Measurements from ENCODE around the gene RRM2.

The RRM2 gene

GRCh38 chr2:10126632-10127026 lies 4.1 kb downstream of the RRM2 start:
- Histone ChIP-seq H3K27me3 (ENCODE audit: insufficient read depth, low read length) (no peaks in the 10 kb centered on the region), H3K36me3 (ENCODE audit: insufficient read depth, low read length) (peaks cover 58% of the 10 kb centered on the region), H3K4me1 (ENCODE audit: insufficient read depth, low read length) (peaks cover 26% of the 10 kb centered on the region), H3K4me3 (ENCODE audit: low read length) (no peak overlapping the region), H3K9me3 (ENCODE audit: low read length) (no peaks in the 10 kb centered on the region), H2AFZ (ENCODE audit: low read depth, low read length) (no peak overlapping the region)

- Histone ChIP-seq H3K4me1 (ENCODE audit: insufficient read depth, low read length) (peaks cover 19% of the 10 kb centered on the region), H3K36me3 (ENCODE audit: insufficient read depth, low read length) (peaks cover 73% of the 10 kb centered on the region), H2AFZ (ENCODE audit: low read depth, low read length) (no peak overlapping the region), H3K4me3 (ENCODE audit: low read length) (no peak overlapping the region), H3K27me3 (ENCODE audit: insufficient read depth, low read length) (no peaks in the 10 kb centered on the region), H3K9me3 (ENCODE audit: low read length) (no peaks in the 10 kb centered on the region)
These were observed 5.9 kb downstream of the RRM2 start for GRCh38 chr2:10128420-10128819.

- Histone ChIP-seq H3K4me3 (ENCODE audit: low read length) (no peak overlapping the region), H2AFZ (ENCODE audit: low read depth, low read length) (no peak overlapping the region), H3K4me1 (ENCODE audit: insufficient read depth, low read length) (peaks cover 11% of the 10 kb centered on the region), H3K9me3 (ENCODE audit: low read length) (no peaks in the 10 kb centered on the region), H3K27me3 (ENCODE audit: insufficient read depth, low read length) (no peaks in the 10 kb centered on the region), H3K36me3 (ENCODE audit: insufficient read depth, low read length) (peaks cover 69% of the 10 kb centered on the region)
These were observed 7.0 kb downstream of the RRM2 start for GRCh38 chr2:10129490-10129889.

- no peak overlapping the region for H2AFZ ChIP-seq (ENCODE audit: low read depth, low read length)
- no peaks in the 10 kb centered on the region for H3K27me3 ChIP-seq (ENCODE audit: insufficient read depth, low read length)
- H3K4me3 ChIP-seq (ENCODE audit: low read length), result no peak overlapping the region
- peaks cover 55% of the 10 kb centered on the region for H3K36me3 ChIP-seq (ENCODE audit: insufficient read depth, low read length)
- H3K9me3 ChIP-seq (ENCODE audit: low read length), result no peaks in the 10 kb centered on the region
- H3K4me1 ChIP-seq (ENCODE audit: insufficient read depth, low read length), result peaks cover 4% of the 10 kb centered on the region
These were observed 9.6 kb downstream of the RRM2 start for GRCh38 chr2:10132043-10132575.

- H3K4me1 ChIP-seq (ENCODE audit: insufficient read depth, low read length), result peaks cover 4% of the 10 kb centered on the region
- H3K27me3 ChIP-seq (ENCODE audit: insufficient read depth, low read length), result no peaks in the 10 kb centered on the region
- H3K36me3 ChIP-seq (ENCODE audit: insufficient read depth, low read length), result peaks cover 50% of the 10 kb centered on the region
- no peak overlapping the region for H2AFZ ChIP-seq (ENCODE audit: low read depth, low read length)
- H3K9me3 ChIP-seq (ENCODE audit: low read length), result no peaks in the 10 kb centered on the region
- H3K4me3 ChIP-seq (ENCODE audit: low read length), result no peak overlapping the region
These were observed 10.1 kb downstream of the RRM2 start for GRCh38 chr2:10132596-10132995.

GRCh38 chr2:10132996-10133647 lies 10.6 kb downstream of the RRM2 start:
- Histone ChIP-seq H2AFZ (ENCODE audit: low read depth, low read length) (no peak overlapping the region), H3K9me3 (ENCODE audit: low read length) (no peaks in the 10 kb centered on the region), H3K36me3 (ENCODE audit: insufficient read depth, low read length) (peaks cover 46% of the 10 kb centered on the region), H3K27me3 (ENCODE audit: insufficient read depth, low read length) (no peaks in the 10 kb centered on the region), H3K4me3 (ENCODE audit: low read length) (no peak overlapping the region), H3K4me1 (ENCODE audit: insufficient read depth, low read length) (peaks cover 4% of the 10 kb centered on the region)

GRCh38 chr2:10135296-10136089 lies 13.0 kb downstream of the RRM2 start:
- Histone ChIP-seq H2AFZ (ENCODE audit: low read depth, low read length) (no peak overlapping the region), H3K4me3 (ENCODE audit: low read length) (no peak overlapping the region), H3K9me3 (ENCODE audit: low read length) (no peaks in the 10 kb centered on the region), H3K36me3 (ENCODE audit: insufficient read depth, low read length) (peaks cover 26% of the 10 kb centered on the region), H3K4me1 (ENCODE audit: insufficient read depth, low read length) (no peaks in the 10 kb centered on the region), H3K27me3 (ENCODE audit: insufficient read depth, low read length) (no peaks in the 10 kb centered on the region)

GRCh38 chr2:10136101-10136934 lies 13.8 kb downstream of the RRM2 start:
- H2AFZ ChIP-seq (ENCODE audit: low read depth, low read length), result no peak overlapping the region
- no peaks in the 10 kb centered on the region for H3K9me3 ChIP-seq (ENCODE audit: low read length)
- peaks cover 18% of the 10 kb centered on the region for H3K36me3 ChIP-seq (ENCODE audit: insufficient read depth, low read length)
- H3K4me1 ChIP-seq (ENCODE audit: insufficient read depth, low read length), result no peaks in the 10 kb centered on the region
- no peaks in the 10 kb centered on the region for H3K27me3 ChIP-seq (ENCODE audit: insufficient read depth, low read length)
- no peak overlapping the region for H3K4me3 ChIP-seq (ENCODE audit: low read length)

- Histone ChIP-seq H3K36me3 (ENCODE audit: insufficient read depth, low read length) (peaks cover 11% of the 10 kb centered on the region), H3K27me3 (ENCODE audit: insufficient read depth, low read length) (no peaks in the 10 kb centered on the region), H3K4me3 (ENCODE audit: low read length) (no peak overlapping the region), H3K9me3 (ENCODE audit: low read length) (no peaks in the 10 kb centered on the region), H2AFZ (ENCODE audit: low read depth, low read length) (no peak overlapping the region), H3K4me1 (ENCODE audit: insufficient read depth, low read length) (no peaks in the 10 kb centered on the region)
These were observed 14.7 kb downstream of the RRM2 start for GRCh38 chr2:10137053-10137843.

GRCh38 chr2:10139536-10139935 lies 17.0 kb downstream of the RRM2 start:
- H2AFZ ChIP-seq (ENCODE audit: low read depth, low read length), result no peak overlapping the region
- peaks cover 20% of the 10 kb centered on the region for H3K36me3 ChIP-seq (ENCODE audit: insufficient read depth, low read length)
- H3K9me3 ChIP-seq (ENCODE audit: low read length), result no peaks in the 10 kb centered on the region
- H3K4me1 ChIP-seq (ENCODE audit: insufficient read depth, low read length), result no peaks in the 10 kb centered on the region
- H3K4me3 ChIP-seq (ENCODE audit: low read length), result no peak overlapping the region
- H3K27me3 ChIP-seq (ENCODE audit: insufficient read depth, low read length), result no peaks in the 10 kb centered on the region

- Histone ChIP-seq H3K9me3 (ENCODE audit: low read length) (no peaks in the 10 kb centered on the region), H3K36me3 (ENCODE audit: insufficient read depth, low read length) (peaks cover 34% of the 10 kb centered on the region), H3K4me3 (ENCODE audit: low read length) (no peak overlapping the region), H2AFZ (ENCODE audit: low read depth, low read length) (no peak overlapping the region), H3K27me3 (ENCODE audit: insufficient read depth, low read length) (no peaks in the 10 kb centered on the region), H3K4me1 (ENCODE audit: insufficient read depth, low read length) (no peaks in the 10 kb centered on the region)
These were observed 18.5 kb downstream of the RRM2 start for GRCh38 chr2:10140841-10141610.

All from neuron (in vitro differentiated cells).